CD4-positive, alpha-beta T cell (primary cell): ENCODE results near the gene DYNLT2B. TPM values are rescaled to one million over a fixed set of nuclear protein-coding genes. Genes with fewer than 3 reads are reported as not detected.

Source experiments
- ATAC-seq: fragments of 200-7000 bp; cut with Tn5 transposase; one replicate; pipeline ENCODE4 v1.10.0; 2022; ENCODE audit warnings: mild to moderate bottlenecking; ENCODE audit not compliant: poor library complexity
- CTCF ChIA-PET: fragments of 350-600 bp; sonication (Branson Sonifier 250); formaldehyde crosslinking; loops from one replicate; lab custom pipeline; 2021; ENCODE audit warnings: antibody characterized with exemption, inconsistent platforms; lab: Charles Lee
- POLR2A ChIA-PET: fragments of 350-600 bp; sonication (Branson Sonifier 250); formaldehyde crosslinking; loops from one replicate; lab custom pipeline; 2021; ENCODE audit warnings: antibody characterized with exemption, inconsistent platforms; lab: Charles Lee
- DNase-seq, 14 experiments: peaks; one replicate each; pipeline ENCODE4 v3.0.0-alpha.2; 2013 to 2020; ENCODE audit warnings: mixed read lengths in 2 of 14
- H3K27ac ChIP-seq, 2 donors: one replicate each; pipeline versions ENCODE4 v1.5.1 to v1.7.0; 2013; ENCODE audit warnings: low read length in 2 of 2, low read depth in 1 of 2, mild to moderate bottlenecking in 1 of 2
- H3K27me3 ChIP-seq, 2 experiments: 1 replicate in 1 of 2; 2 replicates in 1 of 2; pipeline versions ENCODE4 v1.6.1 to v1.7.0; 2013; ENCODE audit warnings: low read length in 2 of 2, control low read depth in 1 of 2, mild to moderate bottlenecking in 1 of 2, moderate library complexity in 1 of 2; ENCODE audit not compliant: insufficient read depth in 2 of 2, control insufficient read depth in 1 of 2
- H3K36me3 ChIP-seq: one replicate; pipeline ENCODE4 v1.6.1; 2013; ENCODE audit warnings: low read length, control low read depth; ENCODE audit not compliant: insufficient read depth
- H3K4me1 ChIP-seq: one replicate; pipeline ENCODE4 v1.6.1; 2013; ENCODE audit warnings: low read length, control low read depth; ENCODE audit not compliant: insufficient read depth
- H3K4me3 ChIP-seq: one replicate; pipeline ENCODE4 v1.5.1; 2013; ENCODE audit warnings: mild to moderate bottlenecking, low read length, moderate library complexity
- H3K9me3 ChIP-seq, 2 experiments: 1 replicate in 1 of 2; 2 replicates in 1 of 2; pipeline versions ENCODE4 v1.6.1 to v1.7.0; 2013; ENCODE audit warnings: low read length in 2 of 2, mild to moderate bottlenecking in 2 of 2, control low read depth in 1 of 2, moderate library complexity in 1 of 2; ENCODE audit not compliant: control insufficient read depth in 1 of 2, insufficient read depth in 1 of 2
- H3K27ac Mint-ChIP-seq: one replicate; pipeline ENCODE4 v1.8.0; 2020; ENCODE audit warnings: mixed read lengths
- H3K27me3 Mint-ChIP-seq: one replicate; pipeline ENCODE4 v1.8.0; 2021; ENCODE audit warnings: mixed read lengths
- H3K36me3 Mint-ChIP-seq: one replicate; pipeline ENCODE4 v1.8.0; 2021; ENCODE audit warnings: low read depth, mixed read lengths
- H3K4me1 Mint-ChIP-seq: one replicate; pipeline ENCODE4 v1.8.0; 2021; ENCODE audit warnings: low read depth, mixed read lengths
- H3K4me3 Mint-ChIP-seq: one replicate; pipeline ENCODE4 v1.8.0; 2020; ENCODE audit warnings: mild to moderate bottlenecking, mixed read lengths
- H3K9me3 Mint-ChIP-seq: one replicate; pipeline ENCODE4 v1.8.0; 2020; ENCODE audit warnings: mixed read lengths
- intact Hi-C, 2 experiments: fragments of 100-400 bp; cut with DNase I in 1 of 2; cut with micrococcal nuclease in 1 of 2; formaldehyde crosslinking; loops; one replicate each; pipeline versions ENCODE4 v1.15.1 to v1.9.0; 2023 to 2025; cut with DNase I, micrococcal nuclease
- total RNA-seq, 174 experiments: library from RNA in 2 of 174; stranded (reverse) in 2 of 174; gene quantifications; one replicate each; pipeline ENCODE4 v1.2.3 and lab custom pipeline; 2021 to 2026
- TF ChIP-seq, protein P1 (sequence below): fragments of 200-600 bp; IDR thresholded peaks from one replicate; pipeline ENCODE4 v1.8.0; 2022; ENCODE audit warnings: antibody characterized with exemption, mild to moderate bottlenecking

The DYNLT2B gene
- total RNA-seq, 2 experiments from 2014 or later = 4.5 to 4.6 TPM

DNA sequence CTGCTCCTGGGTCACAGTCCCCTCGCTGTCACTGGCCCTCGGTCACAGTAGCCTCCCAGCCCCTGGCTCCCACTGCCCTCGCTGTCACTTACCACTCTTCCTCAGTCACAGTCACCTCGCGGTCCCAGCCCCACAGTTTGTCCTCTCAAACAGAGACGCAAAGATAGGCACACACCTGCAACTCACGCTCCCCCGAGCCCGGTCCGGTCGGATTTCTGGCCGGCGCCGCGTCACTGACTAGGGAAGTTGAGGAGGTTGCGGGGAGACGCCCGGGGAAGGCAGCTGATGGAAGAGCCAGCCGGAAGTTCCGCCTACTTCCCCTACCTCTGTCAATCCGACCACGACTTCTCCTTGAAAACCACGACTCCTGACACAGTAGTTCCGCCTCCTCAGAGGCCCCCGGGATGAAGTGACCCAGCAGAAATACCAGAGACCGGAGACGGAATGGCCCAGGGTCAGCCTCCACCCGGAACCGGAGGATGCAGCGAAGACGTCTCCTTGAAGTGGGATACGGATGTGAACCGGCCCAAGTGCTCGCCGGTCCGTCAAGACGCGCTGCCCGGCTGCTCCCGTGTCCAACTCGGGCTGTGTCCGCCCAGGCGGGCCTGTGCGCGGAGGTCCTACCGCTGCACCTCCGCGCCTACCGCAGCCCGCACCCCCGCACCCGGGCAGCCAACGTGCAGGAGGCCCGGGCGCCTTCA, 30.4 kb downstream of the DYNLT2B start, which contains the start of gene PCYT1A:
TSS of gene PCYT1A (minus strand) at position 287 of the 701 bp plus-strand sequence. CDS start 17,195 bp downstream, outside the sequence.
- H3K4me1 Mint-ChIP-seq = peaks cover 48% of the 10 kb centered on the region
- intact Hi-C loops = no loop called here
- H3K27ac ChIP-seq = peak within 1 kb of the TSS; percentile 80 to 91
- ChIA-PET CTCF (interaction anchor here (0.6 to 1.6 kb wide), 4 partner anchors 22 to 241 kb away, joined by 3 to 6 read pairs (median 4); no protein-coding TSS in a partner anchor), POLR2A (interaction anchor here (1.1 kb wide), 1 partner anchor 13 kb away, joined by 8 read pairs; no protein-coding TSS in a partner anchor)
- peak; percentile 44 to 90 (median 65) for DNase-seq
- H3K9me3 ChIP-seq = no peaks in the 10 kb centered on the region
- H3K27me3 Mint-ChIP-seq = no peaks in the 10 kb centered on the region
- H3K27me3 ChIP-seq = no peaks in the 10 kb centered on the region
- peak within 1 kb of the TSS; percentile 100 for H3K4me3 ChIP-seq
- TF ChIP-seq, protein P1, sequence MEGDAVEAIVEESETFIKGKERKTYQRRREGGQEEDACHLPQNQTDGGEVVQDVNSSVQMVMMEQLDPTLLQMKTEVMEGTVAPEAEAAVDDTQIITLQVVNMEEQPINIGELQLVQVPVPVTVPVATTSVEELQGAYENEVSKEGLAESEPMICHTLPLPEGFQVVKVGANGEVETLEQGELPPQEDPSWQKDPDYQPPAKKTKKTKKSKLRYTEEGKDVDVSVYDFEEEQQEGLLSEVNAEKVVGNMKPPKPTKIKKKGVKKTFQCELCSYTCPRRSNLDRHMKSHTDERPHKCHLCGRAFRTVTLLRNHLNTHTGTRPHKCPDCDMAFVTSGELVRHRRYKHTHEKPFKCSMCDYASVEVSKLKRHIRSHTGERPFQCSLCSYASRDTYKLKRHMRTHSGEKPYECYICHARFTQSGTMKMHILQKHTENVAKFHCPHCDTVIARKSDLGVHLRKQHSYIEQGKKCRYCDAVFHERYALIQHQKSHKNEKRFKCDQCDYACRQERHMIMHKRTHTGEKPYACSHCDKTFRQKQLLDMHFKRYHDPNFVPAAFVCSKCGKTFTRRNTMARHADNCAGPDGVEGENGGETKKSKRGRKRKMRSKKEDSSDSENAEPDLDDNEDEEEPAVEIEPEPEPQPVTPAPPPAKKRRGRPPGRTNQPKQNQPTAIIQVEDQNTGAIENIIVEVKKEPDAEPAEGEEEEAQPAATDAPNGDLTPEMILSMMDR = no peak
- H3K27ac Mint-ChIP-seq = peak within 1 kb of the TSS; percentile 99
- no peaks in the 10 kb centered on the region for H3K9me3 Mint-ChIP-seq
- peaks cover 22% of the 10 kb centered on the region for H3K4me1 ChIP-seq
- ATAC-seq = peak; percentile 88
- peaks cover 6% of the 10 kb centered on the region for H3K36me3 ChIP-seq
- H3K4me3 Mint-ChIP-seq = peak within 1 kb of the TSS; percentile 100
- peaks cover 10% of the 10 kb centered on the region for H3K36me3 Mint-ChIP-seq

DNA sequence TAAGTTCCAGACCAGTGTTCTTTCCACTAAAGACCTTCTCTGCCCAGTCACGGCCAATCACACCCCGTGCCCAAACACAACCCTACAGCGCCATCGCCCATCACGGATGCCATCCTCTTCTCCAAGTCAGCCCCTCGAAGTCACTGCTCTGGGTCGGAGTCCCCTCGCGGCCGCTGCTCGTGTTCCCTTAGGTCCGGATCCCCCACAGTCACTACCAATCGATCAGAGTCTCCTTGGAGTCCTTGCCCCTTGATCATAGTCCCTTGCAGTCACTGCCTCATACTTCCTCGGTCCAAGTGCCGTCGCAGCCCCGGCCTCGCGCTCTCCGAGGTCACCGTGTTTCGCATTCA, 31.0 kb downstream of the DYNLT2B start:
- intact Hi-C loops = no loop called here
- peak in 8 of 14 experiments; percentile 2 to 54 (median 30) for DNase-seq
- peak overlapping the region; percentile 80 to 91 for H3K27ac ChIP-seq
- peaks cover 10% of the 10 kb centered on the region for H3K36me3 Mint-ChIP-seq
- peak overlapping the region; percentile 100 for H3K4me3 Mint-ChIP-seq
- H3K4me3 ChIP-seq = peak overlapping the region; percentile 100
- H3K27me3 Mint-ChIP-seq = no peaks in the 10 kb centered on the region
- peaks cover 6% of the 10 kb centered on the region for H3K36me3 ChIP-seq
- peak; percentile 35 for ATAC-seq
- peaks cover 52% of the 10 kb centered on the region for H3K4me1 Mint-ChIP-seq
- H3K9me3 ChIP-seq = no peaks in the 10 kb centered on the region
- TF ChIP-seq, protein P1 = no peak
- ChIA-PET CTCF (interaction anchor here (1.2 to 1.6 kb wide), 2 partner anchors 25 to 242 kb away, joined by 4 to 6 read pairs; no protein-coding TSS in a partner anchor), POLR2A (interaction anchor here (1.1 kb wide), 1 partner anchor 12 kb away, joined by 8 read pairs; no protein-coding TSS in a partner anchor)
- H3K27me3 ChIP-seq = no peaks in the 10 kb centered on the region
- peaks cover 22% of the 10 kb centered on the region for H3K4me1 ChIP-seq
- no peaks in the 10 kb centered on the region for H3K9me3 Mint-ChIP-seq
- peak overlapping the region; percentile 99 for H3K27ac Mint-ChIP-seq

DNA sequence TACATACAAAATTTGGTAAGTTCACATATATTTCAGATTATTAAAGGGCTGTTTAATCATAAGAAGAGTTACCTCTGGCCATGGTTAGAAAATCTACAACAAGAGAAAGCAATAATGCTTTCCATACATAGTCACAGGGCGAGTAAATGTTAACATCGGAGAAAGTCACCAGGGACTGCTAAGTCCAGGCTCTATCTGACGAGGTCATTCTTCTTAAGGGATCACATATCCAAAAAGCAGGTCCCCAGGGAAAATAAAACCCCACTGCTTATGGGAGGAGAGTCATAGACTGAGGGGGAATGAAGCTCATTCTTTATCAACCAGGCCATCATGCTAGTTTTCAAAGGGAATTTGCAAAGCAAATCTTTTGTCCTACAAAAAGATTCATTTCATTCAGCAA, 33.6 kb downstream of the DYNLT2B start:
- H3K4me1 ChIP-seq = peaks cover 37% of the 10 kb centered on the region
- POLR2A ChIA-PET = interaction anchor here (0.5 to 1.0 kb wide), 2 partner anchors 8 to 428 kb away, joined by 3 to 4 read pairs; partner anchors contain the start of genes CEP19 and PIGX
- peaks cover 10% of the 10 kb centered on the region for H3K36me3 Mint-ChIP-seq

More for the DNA sequence above, 33.6 kb downstream of the DYNLT2B start:
- no peak overlapping the region for H3K27ac ChIP-seq
- no peaks in the 10 kb centered on the region for H3K27me3 ChIP-seq
- H3K9me3 Mint-ChIP-seq = no peaks in the 10 kb centered on the region
- intact Hi-C loops = loop anchor here in 1 of 2 experiments (5.0 kb wide), 1 partner anchor 33 kb away; the partner anchor contains the start of gene DYNLT2B
- CTCF ChIA-PET = interaction anchor here (0.5 to 0.6 kb wide), 2 partner anchors 404 to 790 kb away, joined by 3 to 4 read pairs; no protein-coding TSS in a partner anchor
- H3K4me3 ChIP-seq = no peak overlapping the region
- H3K36me3 ChIP-seq = peaks cover 8% of the 10 kb centered on the region
- DNase-seq = no peak
- H3K27ac Mint-ChIP-seq = peak overlapping the region; percentile 12
- no peaks in the 10 kb centered on the region for H3K27me3 Mint-ChIP-seq
- no peaks in the 10 kb centered on the region for H3K9me3 ChIP-seq
- TF ChIP-seq, protein P1 = no peak
- peak overlapping the region; percentile 4 for H3K4me3 Mint-ChIP-seq
- H3K4me1 Mint-ChIP-seq = peaks cover 67% of the 10 kb centered on the region
- no peak for ATAC-seq
